ENCODE results near the gene HAAO. TPM values are rescaled to one million over a fixed set of nuclear protein-coding genes. Genes with fewer than 3 reads are reported as not detected.

Gene HAAO
- total RNA-seq, 1 donor: 0.43 TPM

- no peak for DNase-seq (ENCODE audit: low read depth)
- TF ChIP-seq CTCF (IDR thresholded peaks at IDR 0.05; ENCODE audit: insufficient read depth, low read depth, low read length): no peak
- H3K4me3 ChIP-seq (ENCODE audit: low read depth, low read length): no peak within 1 kb of the TSS
These were observed 28.3 kb downstream of the HAAO start, which contains the start of gene OXER1 for GRCh38 chr2:42764096-42764495. Gene OXER1 (minus strand): TSS chr2:42764135. CDS start chr2:42764062, 73 bp downstream.

GRCh38 chr2:42762823-42763804, 29.3 kb downstream of the HAAO start:
- no peak for TF ChIP-seq CTCF (IDR thresholded peaks at IDR 0.05; ENCODE audit: insufficient read depth, low read depth, low read length)

DNA sequence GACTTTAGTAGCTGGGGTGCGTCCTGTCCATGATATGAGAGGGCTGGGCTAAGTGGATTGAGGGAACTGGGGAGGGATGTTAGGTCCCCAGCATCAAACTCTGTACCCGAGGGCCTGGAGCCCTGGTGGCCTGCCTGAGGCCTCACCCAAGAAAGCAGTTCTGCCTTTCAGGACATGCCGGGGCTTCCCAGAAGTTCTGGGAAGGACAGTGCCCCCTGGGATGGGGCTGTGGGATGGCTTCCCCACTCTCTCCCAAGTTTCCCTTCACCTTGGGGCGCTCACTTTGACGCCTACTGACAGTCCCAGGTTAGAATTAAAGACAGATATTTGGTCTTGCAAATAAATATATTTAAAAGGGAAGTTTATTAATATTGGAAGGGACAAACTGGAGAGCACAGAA, 30.2 kb downstream of the HAAO start:
- no peak for DNase-seq (ENCODE audit: low read depth)
- no peak overlapping the region for H3K4me3 ChIP-seq (ENCODE audit: low read depth, low read length)
- no peak for TF ChIP-seq CTCF (IDR thresholded peaks at IDR 0.05; ENCODE audit: insufficient read depth, low read depth, low read length)

More at GRCh38 chr2:42762823-42763804, 29.3 kb downstream of the HAAO start:
- DNase-seq (ENCODE audit: low read depth): no peak
- H3K4me3 ChIP-seq (ENCODE audit: low read depth, low read length): no peak overlapping the region

GRCh38 chr2:42761554-42761953, 30.8 kb downstream of the HAAO start:
- TF ChIP-seq CTCF (IDR thresholded peaks at IDR 0.05; ENCODE audit: insufficient read depth, low read depth, low read length): no peak
- DNase-seq (ENCODE audit: low read depth): no peak
- no peak overlapping the region for H3K4me3 ChIP-seq (ENCODE audit: low read depth, low read length)

- no peak for DNase-seq (ENCODE audit: low read depth)
- TF ChIP-seq CTCF (IDR thresholded peaks at IDR 0.05; ENCODE audit: insufficient read depth, low read depth, low read length): no peak
- no peak overlapping the region for H3K4me3 ChIP-seq (ENCODE audit: low read depth, low read length)
These were observed 33.6 kb downstream of the HAAO start for GRCh38 chr2:42758751-42759150.

DNA sequence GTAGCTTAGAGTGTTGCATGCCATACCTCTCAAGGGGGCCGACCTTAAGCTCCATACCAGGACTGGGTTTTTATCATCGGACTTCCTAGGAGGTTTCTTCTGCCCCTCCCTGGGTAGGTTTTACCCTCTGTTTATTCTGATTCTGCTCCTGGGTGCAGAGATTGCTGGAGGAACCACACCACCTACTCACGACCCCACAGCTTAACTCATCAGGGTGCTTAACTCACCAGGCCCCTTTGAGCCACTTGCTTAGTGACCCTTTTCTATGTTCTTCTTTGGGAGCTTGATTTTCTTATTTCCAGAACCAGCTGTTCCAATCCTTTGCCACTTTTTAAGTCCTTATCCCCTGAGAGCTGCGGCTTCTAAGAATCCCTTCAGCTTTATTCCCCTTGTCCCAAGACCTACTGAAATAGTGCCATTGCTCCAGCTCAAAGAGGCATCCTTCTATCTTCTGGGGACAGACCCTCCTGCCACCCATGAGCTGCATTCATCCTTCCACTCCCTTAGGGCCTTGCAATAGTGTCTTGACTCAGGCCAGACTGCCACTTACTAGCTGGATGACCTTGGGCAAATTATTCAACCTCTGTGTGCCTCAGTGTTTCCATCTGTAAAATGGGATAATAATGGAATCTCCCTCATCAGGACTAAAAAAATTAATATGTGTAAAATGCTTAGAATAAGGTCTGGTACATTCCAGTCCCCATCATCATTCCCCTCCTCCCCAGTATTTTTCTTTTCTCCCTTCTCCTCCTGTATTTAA, 34.2 kb downstream of the HAAO start:
- no peak for DNase-seq (ENCODE audit: low read depth)
- no peak for TF ChIP-seq CTCF (IDR thresholded peaks at IDR 0.05; ENCODE audit: insufficient read depth, low read depth, low read length)

More for the DNA sequence above, 34.2 kb downstream of the HAAO start:
- H3K4me3 ChIP-seq (ENCODE audit: low read depth, low read length): no peak overlapping the region

All from fibroblast of villous mesenchyme (primary cell).